HCT116 (cell line): Measurements from ENCODE around the gene BSPH1. TPM values are rescaled to one million over a fixed set of nuclear protein-coding genes. Genes with fewer than 3 reads are reported as not detected.

Experiments used
- ATAC-seq: fragments of 200-7000 bp; cut with Tn5 transposase; 2 replicates; pipeline ENCODE4 v1.9.1; 2020; ENCODE audit warnings: mild to moderate bottlenecking, moderate library complexity
- BruUV-seq: library from RNA; stranded (reverse); fragments of 400-500 nt; replicated peaks from 2 replicates; lab custom pipeline; 2021; lab: Mats Ljungman, UMichigan
- CTCF ChIA-PET: fragments of 300-600 bp; sonication (Branson Sonifier 250); formaldehyde crosslinking; loops from one replicate; lab custom pipeline; 2021; ENCODE audit warnings: antibody characterized with exemption; lab: Charles Lee
- POLR2A ChIA-PET: fragments of 300-600, 350-600 bp; sonication (Branson Sonifier 250); formaldehyde crosslinking; loops from one replicate; lab custom pipeline; 2021; ENCODE audit warnings: antibody characterized with exemption; lab: Charles Lee
- RAD21 ChIA-PET, 2 experiments: fragments of 300-600 bp; sonication (Branson Sonifier 250); formaldehyde crosslinking; loops; one replicate each; lab custom pipeline; 2023; ENCODE audit warnings: low total read pairs in 2 of 2; ENCODE audit not compliant: uncharacterized antibody in 2 of 2, unreplicated experiment in 2 of 2, low non-redundant PET in 1 of 2; lab: Charles Lee
- DNase-seq: peaks from one replicate; pipeline ENCODE4 v3.0.0-alpha.2; 2010; ENCODE audit warnings: low read depth, low spot score
- H2AFZ ChIP-seq: fragments of 200-600 bp; shearing (Covaris generic), sonication (generic); 2 replicates; pipeline ENCODE4 v1.6.1; 2017; ENCODE audit warnings: low read depth, mixed run types, mixed read lengths, antibody characterized with exemption, low read length; ENCODE audit not compliant: poor library complexity, severe bottlenecking
- H3K27ac ChIP-seq: 2 replicates; pipeline ENCODE4 v1.5.1; 2012; ENCODE audit warnings: low read depth, low read length
- H3K27me3 ChIP-seq: fragments of 200-600 bp; sonication (generic); 2 replicates; pipeline ENCODE4 v1.6.1; 2016; ENCODE audit warnings: mixed run types, low read length, mixed read lengths; ENCODE audit not compliant: insufficient read depth
- H3K36me3 ChIP-seq, 2 experiments: fragments of 200-500 bp in 1 of 2; fragments of 200-600 bp in 1 of 2; sonication (Bioruptor generic) in 1 of 2; sonication (generic) in 1 of 2; 2 replicates each; pipeline versions ENCODE4 v1.5.1 to v1.6.1; 2014 to 2016; ENCODE audit warnings: low read length in 2 of 2, inconsistent platforms in 1 of 2, mixed read lengths in 1 of 2, mixed run types in 1 of 2; ENCODE audit not compliant: insufficient read depth in 2 of 2, control insufficient read depth in 1 of 2
- H3K4me1 ChIP-seq, 2 experiments: fragments of 200-600 bp in 1 of 2; sonication (generic) in 1 of 2; 2 replicates each; pipeline versions ENCODE4 v1.5.1 to v1.6.1; 2012 to 2017; ENCODE audit warnings: low read length in 2 of 2, inconsistent platforms in 1 of 2, mild to moderate bottlenecking in 1 of 2, mixed read lengths in 1 of 2, mixed run types in 1 of 2, moderate library complexity in 1 of 2; ENCODE audit not compliant: insufficient read depth in 2 of 2, control insufficient read depth in 1 of 2
- H3K4me2 ChIP-seq: fragments of 200-600 bp; sonication (generic); 2 replicates; pipeline ENCODE4 v1.6.1; 2017; ENCODE audit warnings: mixed run types, low read length, mixed read lengths
- H3K4me3 ChIP-seq, 2 experiments: fragments of 200-600 bp in 1 of 2; sonication (generic) in 1 of 2; replicated peaks in 1 of 2; 2 replicates each; pipeline ENCODE4 v1.5.1; 2011 to 2016; ENCODE audit warnings: low read length in 2 of 2, control low read depth in 1 of 2, low read depth in 1 of 2, mild to moderate bottlenecking in 1 of 2, mixed read lengths in 1 of 2, mixed run types in 1 of 2
- H3K79me2 ChIP-seq: fragments of 200-600 bp; sonication (generic); 2 replicates; pipeline ENCODE4 v1.6.1; 2017; ENCODE audit warnings: mild to moderate bottlenecking, mixed run types, low read length, moderate library complexity, mixed read lengths; ENCODE audit not compliant: insufficient read depth
- H3K9ac ChIP-seq: fragments of 200-600 bp; sonication (generic); 2 replicates; pipeline ENCODE4 v1.6.1; 2016; ENCODE audit warnings: low read length, mixed read lengths
- H3K9me2 ChIP-seq: fragments of 200-600 bp; sonication (generic), shearing (Covaris generic); 2 replicates; pipeline ENCODE4 v1.6.1; 2017; ENCODE audit warnings: mixed run types, mild to moderate bottlenecking, moderate library complexity; ENCODE audit not compliant: insufficient read depth
- H3K9me3 ChIP-seq, 2 experiments: fragments of 200-500 bp in 1 of 2; fragments of 200-600 bp in 1 of 2; sonication (Bioruptor generic) in 1 of 2; sonication (generic) in 1 of 2; 2 replicates each; pipeline ENCODE4 v1.6.1; 2014 to 2017; ENCODE audit warnings: low read length in 2 of 2, mixed read lengths in 2 of 2, inconsistent platforms in 1 of 2, low read depth in 1 of 2, mild to moderate bottlenecking in 1 of 2, mixed run types in 1 of 2, moderate library complexity in 1 of 2; ENCODE audit not compliant: control insufficient read depth in 1 of 2, insufficient read depth in 1 of 2
- H4K20me1 ChIP-seq: fragments of 200-600 bp; sonication (generic), shearing (Covaris generic); 2 replicates; pipeline ENCODE4 v1.6.1; 2017; ENCODE audit warnings: mixed run types, mild to moderate bottlenecking, moderate library complexity; ENCODE audit not compliant: insufficient read depth
- CBX3 ChIP-seq: IDR thresholded peaks from 2 replicates; pipeline ENCODE4 v1.6.1; 2012; ENCODE audit warnings: low read depth
- EGR1 ChIP-seq: IDR thresholded peaks from 2 replicates; pipeline ENCODE4 v1.6.1; 2012; ENCODE audit warnings: low read depth
- ELF1 ChIP-seq: IDR thresholded peaks from 2 replicates; pipeline ENCODE4 v1.6.1; 2012; ENCODE audit warnings: low read depth, borderline replicate concordance
- EZH2 ChIP-seq: fragments of 200-600 bp; sonication (generic); IDR thresholded peaks from 2 replicates; pipeline ENCODE4 v1.6.1; 2017; ENCODE audit warnings: antibody characterized with exemption, mixed run types
- EZH2phosphoT487 ChIP-seq: fragments of 200-600 bp; IDR thresholded peaks from 2 replicates; pipeline ENCODE4 v1.6.1; 2018; ENCODE audit warnings: antibody characterized with exemption, borderline replicate concordance
- JUND ChIP-seq: IDR thresholded peaks from 2 replicates; pipeline ENCODE4 v1.6.1; 2012
- POLR2A ChIP-seq: IDR thresholded peaks from 2 replicates; pipeline ENCODE4 v1.7.0; 2011; ENCODE audit warnings: borderline replicate concordance; ENCODE audit not compliant: insufficient read depth, insufficient read length; ENCODE audit errors: extremely low read depth
- POLR2AphosphoS5 ChIP-seq: IDR thresholded peaks from 2 replicates; pipeline ENCODE4 v1.6.1; 2011; ENCODE audit warnings: mild to moderate bottlenecking, low read depth, low read length, moderate library complexity
- RAD21 ChIP-seq: IDR thresholded peaks from 2 replicates; pipeline ENCODE4 v1.6.1; 2012; ENCODE audit warnings: low read depth, mild to moderate bottlenecking
- SIN3A ChIP-seq: IDR thresholded peaks from 2 replicates; pipeline ENCODE4 v1.6.1; 2012; ENCODE audit warnings: low read depth
- SP1 ChIP-seq: IDR thresholded peaks from 2 replicates; pipeline ENCODE4 v1.6.1; 2012; ENCODE audit warnings: low read depth
- SRF ChIP-seq: IDR thresholded peaks from 2 replicates; pipeline ENCODE4 v1.6.1; 2012; ENCODE audit warnings: low read depth
- TCF7L2 ChIP-seq: IDR thresholded peaks from 2 replicates; pipeline ENCODE4 v1.7.0; 2011; ENCODE audit warnings: borderline replicate concordance, inconsistent platforms; ENCODE audit not compliant: insufficient read depth, insufficient read length; ENCODE audit errors: extremely low read depth
- YY1 ChIP-seq: IDR thresholded peaks from 2 replicates; pipeline ENCODE4 v1.6.1; 2011; ENCODE audit warnings: low read length, low read depth, moderate library complexity, mild to moderate bottlenecking; ENCODE audit not compliant: insufficient replicate concordance; ENCODE audit errors: extremely low read depth
- ZFX ChIP-seq: fragments of 450-650 bp; IDR thresholded peaks from 2 replicates; pipeline ENCODE4 v1.6.1; 2017
- ZNF274 ChIP-seq: fragments of 200-500 bp; sonication (Bioruptor generic); IDR thresholded peaks from 2 replicates; pipeline ENCODE4 v1.6.1; 2014; ENCODE audit warnings: mild to moderate bottlenecking, low read depth, low read length, inconsistent platforms
- intact Hi-C: fragments of 100-400 bp; cut with micrococcal nuclease; formaldehyde crosslinking; loops from 2 replicates; pipeline ENCODE4 v1.10.0; 2022
- total RNA-seq: library from RNA; stranded (reverse); gene quantifications from one replicate; pipeline ENCODE4 v1.2.1, GENCODE V29; 2021; ENCODE audit not compliant: unreplicated experiment
- TF ChIP-seq, protein P1 (sequence below): IDR thresholded peaks from 2 replicates; pipeline ENCODE4 v1.6.1; 2012; ENCODE audit warnings: low read depth
- TF ChIP-seq, protein P2 (sequence below): IDR thresholded peaks from 2 replicates; pipeline ENCODE4 v1.6.1; 2012

Gene BSPH1
- total RNA-seq, 1 experiment from 2014 or later, result not detected

DNA sequence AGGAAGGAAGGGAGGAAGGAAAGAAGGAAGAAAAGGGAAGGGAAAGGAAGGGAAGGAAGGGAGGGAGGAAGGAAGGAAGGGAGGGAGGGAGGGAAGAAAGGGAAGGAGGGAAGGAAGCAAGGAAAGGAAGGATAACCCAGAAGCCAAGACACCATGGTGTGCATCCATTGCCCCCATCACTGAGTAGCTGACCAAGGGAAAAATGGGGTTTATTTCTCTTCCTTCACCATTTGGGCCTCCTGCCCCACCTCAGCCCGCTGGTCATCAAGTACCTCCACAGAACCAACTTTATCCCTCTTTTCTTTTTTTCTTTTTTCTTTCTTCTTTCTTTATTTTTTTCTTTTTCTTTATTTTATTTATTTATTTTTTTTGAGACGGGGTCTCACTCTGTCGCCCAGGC is 31.5 kb upstream of the BSPH1 start:
- H3K27me3 ChIP-seq, result peaks cover 17% of the 10 kb centered on the region; the same call in 1 of the 2 replicates

DNA sequence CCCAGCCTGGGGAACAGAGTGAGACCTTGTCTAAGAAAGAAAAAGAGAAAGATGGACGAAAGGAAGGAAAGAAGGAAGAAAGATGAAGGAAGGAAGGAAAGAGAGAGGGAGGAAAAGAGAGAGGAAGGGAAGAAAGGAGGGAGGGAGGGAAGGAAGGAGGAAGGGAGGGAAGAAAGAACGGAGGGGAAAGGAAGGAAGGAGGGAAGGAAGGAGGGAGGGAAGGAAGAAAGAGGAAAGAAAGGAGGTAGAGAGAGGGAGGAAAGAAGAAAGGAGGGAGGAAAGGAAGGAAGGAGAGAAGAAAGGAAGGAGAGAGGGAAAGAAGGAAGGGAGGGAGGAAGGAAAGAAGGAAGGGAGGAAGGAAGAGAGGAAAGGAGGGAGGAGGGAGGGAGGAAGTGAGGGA is 31.0 kb upstream of the BSPH1 start:
- ChIA-PET RAD21 (no interaction called here), CTCF (no interaction called here), POLR2A (no interaction called here)
- Histone ChIP-seq H3K9me3 (no peaks in the 10 kb centered on the region), H3K4me3 (no peak overlapping the region), H3K4me2 (no peak overlapping the region), H3K4me1 (peaks cover 0 to 9% of the 10 kb centered on the region in 2 experiments; a peak in 2 of 4 replicates), H3K36me3 (no peaks in the 10 kb centered on the region), H3K27ac (no peak overlapping the region), H3K9ac (no peak overlapping the region), H2AFZ (no peak overlapping the region), H3K9me2 (no peaks in the 10 kb centered on the region), H4K20me1 (no peaks in the 10 kb centered on the region), H3K27me3 (peaks cover 19% of the 10 kb centered on the region; the same call in 1 of the 2 replicates), H3K79me2 (no peaks in the 10 kb centered on the region)
- BruUV-seq, result no TSS peak
- TF ChIP-seq YY1 (no peak), POLR2A (no peak), POLR2AphosphoS5 (no peak), EZH2phosphoT487 (no peak), SRF (no peak), SP1 (no peak), ZFX (no peak), CBX3 (no peak), ZNF274 (no peak), EZH2 (no peak), TCF7L2 (no peak), ELF1 (no peak), JUND (no peak), SIN3A (no peak), EGR1 (no peak), RAD21 (no peak)
- TF ChIP-seq, protein P1, sequence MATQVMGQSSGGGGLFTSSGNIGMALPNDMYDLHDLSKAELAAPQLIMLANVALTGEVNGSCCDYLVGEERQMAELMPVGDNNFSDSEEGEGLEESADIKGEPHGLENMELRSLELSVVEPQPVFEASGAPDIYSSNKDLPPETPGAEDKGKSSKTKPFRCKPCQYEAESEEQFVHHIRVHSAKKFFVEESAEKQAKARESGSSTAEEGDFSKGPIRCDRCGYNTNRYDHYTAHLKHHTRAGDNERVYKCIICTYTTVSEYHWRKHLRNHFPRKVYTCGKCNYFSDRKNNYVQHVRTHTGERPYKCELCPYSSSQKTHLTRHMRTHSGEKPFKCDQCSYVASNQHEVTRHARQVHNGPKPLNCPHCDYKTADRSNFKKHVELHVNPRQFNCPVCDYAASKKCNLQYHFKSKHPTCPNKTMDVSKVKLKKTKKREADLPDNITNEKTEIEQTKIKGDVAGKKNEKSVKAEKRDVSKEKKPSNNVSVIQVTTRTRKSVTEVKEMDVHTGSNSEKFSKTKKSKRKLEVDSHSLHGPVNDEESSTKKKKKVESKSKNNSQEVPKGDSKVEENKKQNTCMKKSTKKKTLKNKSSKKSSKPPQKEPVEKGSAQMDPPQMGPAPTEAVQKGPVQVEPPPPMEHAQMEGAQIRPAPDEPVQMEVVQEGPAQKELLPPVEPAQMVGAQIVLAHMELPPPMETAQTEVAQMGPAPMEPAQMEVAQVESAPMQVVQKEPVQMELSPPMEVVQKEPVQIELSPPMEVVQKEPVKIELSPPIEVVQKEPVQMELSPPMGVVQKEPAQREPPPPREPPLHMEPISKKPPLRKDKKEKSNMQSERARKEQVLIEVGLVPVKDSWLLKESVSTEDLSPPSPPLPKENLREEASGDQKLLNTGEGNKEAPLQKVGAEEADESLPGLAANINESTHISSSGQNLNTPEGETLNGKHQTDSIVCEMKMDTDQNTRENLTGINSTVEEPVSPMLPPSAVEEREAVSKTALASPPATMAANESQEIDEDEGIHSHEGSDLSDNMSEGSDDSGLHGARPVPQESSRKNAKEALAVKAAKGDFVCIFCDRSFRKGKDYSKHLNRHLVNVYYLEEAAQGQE, result no peak
- TF ChIP-seq, protein P2, sequence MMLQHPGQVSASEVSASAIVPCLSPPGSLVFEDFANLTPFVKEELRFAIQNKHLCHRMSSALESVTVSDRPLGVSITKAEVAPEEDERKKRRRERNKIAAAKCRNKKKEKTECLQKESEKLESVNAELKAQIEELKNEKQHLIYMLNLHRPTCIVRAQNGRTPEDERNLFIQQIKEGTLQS, result no peak
- DNase-seq (no peak), ATAC-seq (no peak)
- intact Hi-C loops, result no loop called here

More for the DNA sequence above, 31.5 kb upstream of the BSPH1 start:
- POLR2A ChIA-PET, result no interaction called here
- TF ChIP-seq ZFX (no peak), TCF7L2 (no peak), POLR2A (no peak), JUND (no peak), SIN3A (no peak)
- H2AFZ ChIP-seq, result no peak overlapping the region
- no peaks in the 10 kb centered on the region for H3K9me3 ChIP-seq
- H3K4me3 ChIP-seq, result no peak overlapping the region
- no peak overlapping the region for H3K4me2 ChIP-seq
- BruUV-seq, result no TSS peak
- no peaks in the 10 kb centered on the region for H3K79me2 ChIP-seq
- no peak overlapping the region for H3K27ac ChIP-seq
- peaks cover 0 to 6% of the 10 kb centered on the region in 2 experiments; a peak in 2 of 4 replicates for H3K4me1 ChIP-seq
- no peaks in the 10 kb centered on the region for H3K36me3 ChIP-seq
- intact Hi-C loops, result no loop called here
- H4K20me1 ChIP-seq, result no peaks in the 10 kb centered on the region
- DNase-seq, result no peak
- RAD21 ChIA-PET, result no interaction called here
- no peaks in the 10 kb centered on the region for H3K9me2 ChIP-seq
- no peak overlapping the region for H3K9ac ChIP-seq
- CTCF ChIA-PET, result no interaction called here
- ATAC-seq, result no peak
